Sigmoid colon (tissue), 4 donors: ENCODE data around the gene SPATA20.

Experiments used
- CTCF ChIP-seq, 4 experiments: fragments of 450-650 bp in 3 of 4; fragments of 200-600 bp in 1 of 4; IDR thresholded peaks; one replicate each; pipeline ENCODE4 v1.5.1; 2016 to 2019; ENCODE audit warnings: antibody characterized with exemption in 4 of 4, mild to moderate bottlenecking in 3 of 4, moderate library complexity in 2 of 4
- EP300 ChIP-seq, 4 donors: sonication (generic); formaldehyde crosslinking; IDR thresholded peaks; one replicate each; pipeline ENCODE4 v1.6.1; 2017; ENCODE audit warnings: antibody characterized with exemption in 4 of 4

GRCh38 chr17:50571681-50572080 is 24.7 kb downstream of the SPATA20 start:
- TF ChIP-seq CTCF (IDR thresholded peaks at IDR 0.05): no peak
- TF ChIP-seq EP300 (IDR thresholded peaks at IDR 0.05): no peak
